KMS-11 (cell line): ENCODE measurements around the gene PRRX1.

Source experiments
- H2AFZ ChIP-seq: fragments of 200-600 bp; sonication (generic); 2 replicates; pipeline ENCODE4 v1.6.1; 2016; ENCODE audit warnings: antibody characterized with exemption, mixed run types, low read depth
- H3K27ac ChIP-seq: fragments of 200-600 bp; sonication (generic); 2 replicates; pipeline ENCODE4 v1.6.1; 2016; ENCODE audit warnings: mild to moderate bottlenecking, mixed run types
- H3K27me3 ChIP-seq: fragments of 200-600 bp; sonication (generic); 2 replicates; pipeline ENCODE4 v1.6.1; 2017; ENCODE audit warnings: mild to moderate bottlenecking, low read depth, mixed run types, moderate library complexity; ENCODE audit not compliant: insufficient read depth
- H3K36me3 ChIP-seq: fragments of 200-600 bp; sonication (generic); 2 replicates; pipeline ENCODE4 v1.6.1; 2017; ENCODE audit warnings: mild to moderate bottlenecking, mixed run types; ENCODE audit not compliant: insufficient read depth
- H3K4me1 ChIP-seq: fragments of 200-600 bp; sonication (generic); 2 replicates; pipeline ENCODE4 v1.6.1; 2016; ENCODE audit warnings: mild to moderate bottlenecking, low read depth, mixed run types; ENCODE audit not compliant: poor library complexity, severe bottlenecking
- H3K4me2 ChIP-seq: fragments of 200-600 bp; sonication (generic); 2 replicates; pipeline ENCODE4 v1.7.0; 2016; ENCODE audit warnings: mild to moderate bottlenecking, mixed run types
- H3K4me3 ChIP-seq: fragments of 200-600 bp; sonication (generic); IDR thresholded peaks from 2 replicates; pipeline ENCODE4 v1.6.1; 2017; ENCODE audit warnings: low read depth, low read length, mixed read lengths; ENCODE audit not compliant: insufficient read depth
- H3K79me2 ChIP-seq: fragments of 200-600 bp; sonication (generic); 2 replicates; pipeline ENCODE4 v1.6.1; 2016; ENCODE audit warnings: low read depth, mixed run types; ENCODE audit not compliant: insufficient read depth
- H3K9ac ChIP-seq: fragments of 200-600 bp; sonication (generic); 2 replicates; pipeline ENCODE4 v1.6.1; 2016; ENCODE audit warnings: mild to moderate bottlenecking, mixed run types
- H4K20me1 ChIP-seq: fragments of 200-600 bp; sonication (generic); 2 replicates; pipeline ENCODE4 v1.6.1; 2016; ENCODE audit warnings: mild to moderate bottlenecking, mixed run types; ENCODE audit not compliant: insufficient read depth
- CTCF ChIP-seq: fragments of 200-600 bp; sonication (generic); conservative IDR thresholded peaks from 2 replicates; pipeline ENCODE4 v1.6.1; 2017; ENCODE audit warnings: low read depth, mild to moderate bottlenecking, antibody characterized with exemption, low read length, moderate library complexity, mixed read lengths

Gene PRRX1

GRCh38 chr1:170668209-170669106, 4.5 kb downstream of the PRRX1 start:
- no peaks in the 10 kb centered on the region for H3K4me1 ChIP-seq
- no peak for TF ChIP-seq CTCF
- no peak overlapping the region for H3K9ac ChIP-seq
- H3K27me3 ChIP-seq, result no peaks in the 10 kb centered on the region
- H4K20me1 ChIP-seq, result no peaks in the 10 kb centered on the region
- no peak overlapping the region for H2AFZ ChIP-seq
- H3K4me3 ChIP-seq, result no peak overlapping the region
- no peaks in the 10 kb centered on the region for H3K36me3 ChIP-seq
- no peak overlapping the region for H3K4me2 ChIP-seq
- no peak overlapping the region for H3K27ac ChIP-seq
- H3K79me2 ChIP-seq, result no peaks in the 10 kb centered on the region

GRCh38 chr1:170669107-170669445, 5.1 kb downstream of the PRRX1 start:
- H3K4me3 ChIP-seq, result no peak overlapping the region

GRCh38 chr1:170669586-170670530, 5.9 kb downstream of the PRRX1 start:
- TF ChIP-seq CTCF, result no peak
- no peaks in the 10 kb centered on the region for H3K79me2 ChIP-seq
- H3K4me3 ChIP-seq, result no peak overlapping the region
- H4K20me1 ChIP-seq, result no peaks in the 10 kb centered on the region
- no peak overlapping the region for H3K4me2 ChIP-seq
- no peaks in the 10 kb centered on the region for H3K27me3 ChIP-seq
- no peak overlapping the region for H2AFZ ChIP-seq
- no peaks in the 10 kb centered on the region for H3K36me3 ChIP-seq
- H3K9ac ChIP-seq, result no peak overlapping the region
- H3K27ac ChIP-seq, result no peak overlapping the region
- no peaks in the 10 kb centered on the region for H3K4me1 ChIP-seq

More at GRCh38 chr1:170669107-170669445, 5.1 kb downstream of the PRRX1 start:
- H3K4me2 ChIP-seq, result no peak overlapping the region
- no peaks in the 10 kb centered on the region for H3K79me2 ChIP-seq
- no peaks in the 10 kb centered on the region for H3K36me3 ChIP-seq
- H3K27ac ChIP-seq, result no peak overlapping the region
- H3K27me3 ChIP-seq, result no peaks in the 10 kb centered on the region
- H4K20me1 ChIP-seq, result no peaks in the 10 kb centered on the region
- H2AFZ ChIP-seq, result no peak overlapping the region
- TF ChIP-seq CTCF, result no peak
- no peak overlapping the region for H3K9ac ChIP-seq
- no peaks in the 10 kb centered on the region for H3K4me1 ChIP-seq

- Histone ChIP-seq H3K4me2 (no peak overlapping the region), H3K4me3 (no peak overlapping the region), H3K27me3 (no peaks in the 10 kb centered on the region), H3K9ac (no peak overlapping the region), H3K4me1 (no peaks in the 10 kb centered on the region), H3K79me2 (no peaks in the 10 kb centered on the region), H4K20me1 (no peaks in the 10 kb centered on the region), H3K36me3 (no peaks in the 10 kb centered on the region), H3K27ac (no peak overlapping the region), H2AFZ (no peak overlapping the region)
- no peak for TF ChIP-seq CTCF
Measured at GRCh38 chr1:170670802-170671628, 7.1 kb downstream of the PRRX1 start.
